K562 (cell line): ENCODE measurements around the gene E2F1.

Experiments used
- KLF16 ChIP-seq: IDR thresholded peaks from 2 replicates; pipeline ENCODE4 v1.6.1; 2016; ENCODE audit warnings: antibody characterized with exemption
- NFIC ChIP-seq: fragments of 450-650 bp; IDR thresholded peaks from 2 replicates; pipeline ENCODE4 v1.6.1; 2017; ENCODE audit warnings: mild to moderate bottlenecking, inconsistent platforms
- NFRKB ChIP-seq: fragments of 450-650 bp; IDR thresholded peaks from 2 replicates; pipeline ENCODE4 v1.6.1; 2016; ENCODE audit warnings: low read depth
- POLR2A ChIP-seq: fragments of 450-650 bp; conservative IDR thresholded peaks from 2 replicates; pipeline ENCODE4 v1.6.1; 2016
- TF ChIP-seq, protein P1 (sequence below): fragments of 250-450 bp; sonication (Bioruptor Pico); IDR thresholded peaks from 2 replicates; pipeline ENCODE4 v1.4.0; 2020; ENCODE audit warnings: mild to moderate bottlenecking
- TF ChIP-seq, protein P2 (sequence below), 3 experiments: IDR thresholded peaks in 2 of 3; conservative IDR thresholded peaks in 1 of 3; 2 replicates each; pipeline ENCODE4 v1.5.1; 2011 to 2012; ENCODE audit warnings: low read length in 3 of 3, mild to moderate bottlenecking in 3 of 3, control low read depth in 2 of 3, improper control_type of control experiment in 1 of 3, inconsistent platforms in 1 of 3, low read depth in 1 of 3, mixed read lengths in 1 of 3, moderate library complexity in 1 of 3; ENCODE audit not compliant: insufficient read depth in 2 of 3

DNA sequence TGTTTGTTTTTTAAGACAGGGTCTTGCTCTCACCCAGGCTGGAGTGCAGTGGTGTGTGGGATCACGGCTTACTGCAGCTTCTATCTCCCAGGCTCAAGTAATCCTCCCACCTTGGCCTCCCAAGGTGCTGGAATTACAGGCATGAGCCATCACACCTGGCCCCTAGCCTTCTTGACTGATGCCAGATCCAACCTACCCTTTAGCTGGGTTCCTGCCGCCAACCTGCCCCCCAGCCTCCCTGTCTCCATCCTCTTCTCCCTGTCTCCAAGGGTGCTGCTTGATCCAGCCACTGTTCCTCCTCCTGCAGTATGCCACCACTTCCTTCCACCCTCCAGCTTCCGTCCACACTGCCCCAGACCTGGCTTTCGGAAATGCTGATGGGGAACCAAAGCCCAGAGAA is 27.3 kb downstream of the E2F1 start:
- TF ChIP-seq, protein P1, sequence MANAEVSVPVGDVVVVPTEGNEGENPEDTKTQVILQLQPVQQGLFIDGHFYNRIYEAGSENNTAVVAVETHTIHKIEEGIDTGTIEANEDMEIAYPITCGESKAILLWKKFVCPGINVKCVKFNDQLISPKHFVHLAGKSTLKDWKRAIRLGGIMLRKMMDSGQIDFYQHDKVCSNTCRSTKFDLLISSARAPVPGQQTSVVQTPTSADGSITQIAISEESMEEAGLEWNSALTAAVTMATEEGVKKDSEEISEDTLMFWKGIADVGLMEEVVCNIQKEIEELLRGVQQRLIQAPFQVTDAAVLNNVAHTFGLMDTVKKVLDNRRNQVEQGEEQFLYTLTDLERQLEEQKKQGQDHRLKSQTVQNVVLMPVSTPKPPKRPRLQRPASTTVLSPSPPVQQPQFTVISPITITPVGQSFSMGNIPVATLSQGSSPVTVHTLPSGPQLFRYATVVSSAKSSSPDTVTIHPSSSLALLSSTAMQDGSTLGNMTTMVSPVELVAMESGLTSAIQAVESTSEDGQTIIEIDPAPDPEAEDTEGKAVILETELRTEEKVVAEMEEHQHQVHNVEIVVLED (CRISPR knock-in tag), result no peak
- TF ChIP-seq, protein P2, sequence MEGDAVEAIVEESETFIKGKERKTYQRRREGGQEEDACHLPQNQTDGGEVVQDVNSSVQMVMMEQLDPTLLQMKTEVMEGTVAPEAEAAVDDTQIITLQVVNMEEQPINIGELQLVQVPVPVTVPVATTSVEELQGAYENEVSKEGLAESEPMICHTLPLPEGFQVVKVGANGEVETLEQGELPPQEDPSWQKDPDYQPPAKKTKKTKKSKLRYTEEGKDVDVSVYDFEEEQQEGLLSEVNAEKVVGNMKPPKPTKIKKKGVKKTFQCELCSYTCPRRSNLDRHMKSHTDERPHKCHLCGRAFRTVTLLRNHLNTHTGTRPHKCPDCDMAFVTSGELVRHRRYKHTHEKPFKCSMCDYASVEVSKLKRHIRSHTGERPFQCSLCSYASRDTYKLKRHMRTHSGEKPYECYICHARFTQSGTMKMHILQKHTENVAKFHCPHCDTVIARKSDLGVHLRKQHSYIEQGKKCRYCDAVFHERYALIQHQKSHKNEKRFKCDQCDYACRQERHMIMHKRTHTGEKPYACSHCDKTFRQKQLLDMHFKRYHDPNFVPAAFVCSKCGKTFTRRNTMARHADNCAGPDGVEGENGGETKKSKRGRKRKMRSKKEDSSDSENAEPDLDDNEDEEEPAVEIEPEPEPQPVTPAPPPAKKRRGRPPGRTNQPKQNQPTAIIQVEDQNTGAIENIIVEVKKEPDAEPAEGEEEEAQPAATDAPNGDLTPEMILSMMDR (IDR thresholded peaks at IDR 0.05 in 2 of 3, conservative IDR thresholded peaks at IDR 0.05 in 1 of 3; ENCODE audit: insufficient read depth in 2 of 3, low read depth in 1 of 3, low read length in 3 of 3), result no peak
- no peak for TF ChIP-seq NFRKB
- TF ChIP-seq KLF16, result no peak
- TF ChIP-seq NFIC, result no peak
- TF ChIP-seq POLR2A, result no peak
